Measurements from ENCODE around the gene FRA10AC1. TPM values are rescaled to one million over a fixed set of nuclear protein-coding genes. Genes with fewer than 3 reads are reported as not detected.

Gene FRA10AC1
- total RNA-seq, 2 donors from 2014 or later, result 14.8 to 16.5 TPM

GRCh38 chr10:93656155-93656554 is 46.2 kb downstream of the FRA10AC1 start:
- DNase-seq (no peak), ATAC-seq (no peak)
- intact Hi-C loops (cut with DNase I), result no loop called here

GRCh38 chr10:93654201-93654600 is 48.2 kb downstream of the FRA10AC1 start:
- intact Hi-C loops (cut with DNase I), result no loop called here
- DNase-seq (no peak), ATAC-seq (no peak)

GRCh38 chr10:93652857-93653256 is 49.5 kb downstream of the FRA10AC1 start:
- no peak for DNase-seq
- intact Hi-C loops (cut with DNase I), result no loop called here
- peak in 1 of 2 donors; percentile 41 for ATAC-seq

GRCh38 chr10:93639791-93640190 is 62.6 kb downstream of the FRA10AC1 start:
- no peak for DNase-seq
- intact Hi-C loops (cut with DNase I), result no loop called here
- ATAC-seq, result no peak

- ATAC-seq (no peak), DNase-seq (no peak)
- intact Hi-C loops (cut with DNase I), result no loop called here
These were observed 71.5 kb downstream of the FRA10AC1 start for GRCh38 chr10:93630625-93631557.

- ATAC-seq, result no peak
These were observed 72.6 kb downstream of the FRA10AC1 start for GRCh38 chr10:93629647-93630305.

GRCh38 chr10:93628858-93629257 is 73.5 kb downstream of the FRA10AC1 start:
- ATAC-seq, result no peak
- DNase-seq, result no peak
- intact Hi-C loops (cut with DNase I), result no loop called here

More at GRCh38 chr10:93629647-93630305, 72.6 kb downstream of the FRA10AC1 start:
- intact Hi-C loops (cut with DNase I), result no loop called here
- DNase-seq, result no peak

GRCh38 chr10:93622942-93623341 is 79.5 kb downstream of the FRA10AC1 start:
- no peak for ATAC-seq
- no peak for DNase-seq
- intact Hi-C loops (cut with DNase I), result no loop called here

- DNase-seq (no peak), ATAC-seq (no peak)
- intact Hi-C loops (cut with DNase I), result no loop called here
These were observed 81.5 kb downstream of the FRA10AC1 start for GRCh38 chr10:93620925-93621324.

Other genes with a start within 250 kb of the FRA10AC1 start
- gene MYOF, start 220.3 kb downstream of the FRA10AC1 start, total RNA-seq, result 10 to 100 TPM; 24.3 to 33.0 TPM
- gene CEP55, start 206.0 kb downstream of the FRA10AC1 start, total RNA-seq, result 1 to 10 TPM in 1 of 2 donors, under 1 TPM in 1; 0.24 to 1.7 TPM
- 1 to 10 TPM in 1 of 2 donors, under 1 TPM in 1; 0.39 to 1.4 TPM for gene FFAR4, start 135.9 kb downstream of the FRA10AC1 start, total RNA-seq
- gene RBP4, start 101.4 kb downstream of the FRA10AC1 start, total RNA-seq, result 100 to 1,000 TPM in 1 of 2 donors, 10 to 100 TPM in 1; 87.1 to 165 TPM
- gene PDE6C, start 90.1 kb downstream of the FRA10AC1 start, total RNA-seq, result not detected
- under 1 TPM in 1 of 2 donors, not detected in 1; 0.27 TPM for gene LGI1, start 55.3 kb upstream of the FRA10AC1 start, total RNA-seq
- gene SLC35G1, start 191.4 kb upstream of the FRA10AC1 start, total RNA-seq, result 1 to 10 TPM; 5.1 to 6.3 TPM